Measurements from ENCODE around the gene CACNA1C.
A peak's percentile ranks its signal among the peaks of the same experiment; 100 is the strongest.

The CACNA1C gene

GRCh38 chr12:2142068-2142467 is 89.3 kb downstream of the CACNA1C start:
- DNase-seq: no peak

DNA sequence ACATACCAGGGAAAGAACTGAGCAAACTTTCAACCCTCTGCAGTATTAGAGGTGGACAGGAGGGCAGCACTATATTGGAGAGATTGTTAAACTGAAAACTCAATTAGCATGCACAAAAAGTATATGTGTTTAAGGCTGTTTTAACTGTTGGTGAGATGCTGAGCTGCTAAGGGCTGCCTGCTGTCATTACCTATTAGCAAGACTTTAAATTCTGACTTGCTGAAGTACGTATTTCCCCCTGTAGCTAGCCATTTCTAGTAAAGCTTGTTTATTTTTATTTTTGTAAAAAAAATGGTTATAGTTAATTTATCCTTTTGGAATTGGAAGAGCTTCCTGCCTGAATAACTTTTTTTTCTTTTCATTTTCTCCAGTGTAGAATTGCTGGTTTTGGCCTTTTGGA is 92.2 kb downstream of the CACNA1C start:
- no peak for DNase-seq

DNA sequence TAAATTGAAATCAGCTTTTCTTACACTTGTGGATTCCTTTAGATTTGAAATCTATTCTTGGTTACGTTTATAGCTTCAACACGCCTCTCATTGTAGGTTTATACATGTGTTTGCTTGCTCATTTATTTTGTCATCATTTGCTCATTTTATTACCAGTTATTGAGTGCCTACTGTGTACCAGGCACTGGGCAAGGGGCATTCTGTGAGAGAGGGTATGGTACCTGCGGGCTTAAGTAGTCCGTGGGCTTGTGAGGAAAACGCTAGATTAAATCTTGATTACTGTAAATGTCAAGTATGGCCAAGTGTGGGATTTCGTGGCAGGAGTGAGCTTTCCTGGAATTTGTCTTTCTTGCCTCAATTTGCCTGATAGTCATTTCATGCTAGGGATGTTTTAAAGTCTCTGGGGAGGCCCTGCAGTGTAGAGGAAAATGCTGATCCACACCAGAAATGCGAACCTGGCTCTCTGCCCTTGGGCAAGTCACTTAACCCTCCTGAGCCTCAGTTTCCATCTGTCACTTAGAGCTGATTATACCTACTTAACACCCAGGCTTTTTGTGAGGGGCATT is 92.7 kb downstream of the CACNA1C start:
- no peak for DNase-seq

GRCh38 chr12:2147335-2147734 is 94.5 kb downstream of the CACNA1C start:
- DNase-seq: no peak

DNA sequence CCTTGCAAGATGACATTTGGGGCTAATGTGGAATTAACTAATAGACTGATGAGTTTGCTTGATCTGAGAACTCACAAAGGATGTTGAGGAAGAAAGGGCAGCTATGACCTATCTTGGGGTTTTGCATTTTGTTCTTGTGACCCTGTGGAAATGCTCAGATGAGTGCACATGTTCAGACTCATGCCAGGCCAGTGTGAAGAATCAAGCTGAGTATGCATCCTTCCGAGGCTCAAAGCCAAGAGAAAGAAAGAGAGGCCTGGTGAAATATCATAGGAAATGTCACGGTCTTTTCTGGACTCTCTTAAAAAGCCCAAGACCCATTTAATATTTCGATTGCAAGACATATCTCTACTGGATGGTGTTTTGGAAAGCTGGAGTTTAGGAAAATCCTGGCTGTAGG is 96.3 kb downstream of the CACNA1C start:
- no peak for DNase-seq

GRCh38 chr12:2150833-2151232 is 98.0 kb downstream of the CACNA1C start:
- no peak for DNase-seq

GRCh38 chr12:2151391-2151790 is 98.6 kb downstream of the CACNA1C start:
- no peak for DNase-seq

DNA sequence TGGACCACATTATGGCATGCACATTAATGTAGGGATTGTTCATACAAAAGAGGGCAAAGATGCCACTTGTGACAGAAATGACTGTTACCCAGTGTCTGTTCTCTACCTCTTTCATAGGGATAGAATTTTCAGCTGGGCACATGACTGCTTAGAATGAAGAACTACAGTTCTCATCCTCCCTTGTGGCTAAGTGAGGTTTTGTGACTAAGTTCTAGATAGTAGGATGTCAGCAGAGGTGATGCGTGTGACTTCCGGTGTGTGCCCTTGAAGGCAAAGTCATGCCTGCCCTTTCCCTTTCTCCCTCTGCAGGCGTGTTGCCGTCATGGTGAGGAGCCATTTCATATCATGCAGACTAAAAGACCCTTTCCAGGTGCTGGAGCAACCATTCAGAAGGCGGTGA is 99.3 kb downstream of the CACNA1C start:
- no peak for DNase-seq

- DNase-seq: no peak
Measured at GRCh38 chr12:2154050-2154449, 101.3 kb downstream of the CACNA1C start.

GRCh38 chr12:2154521-2154920 is 101.7 kb downstream of the CACNA1C start:
- no peak for DNase-seq

DNA sequence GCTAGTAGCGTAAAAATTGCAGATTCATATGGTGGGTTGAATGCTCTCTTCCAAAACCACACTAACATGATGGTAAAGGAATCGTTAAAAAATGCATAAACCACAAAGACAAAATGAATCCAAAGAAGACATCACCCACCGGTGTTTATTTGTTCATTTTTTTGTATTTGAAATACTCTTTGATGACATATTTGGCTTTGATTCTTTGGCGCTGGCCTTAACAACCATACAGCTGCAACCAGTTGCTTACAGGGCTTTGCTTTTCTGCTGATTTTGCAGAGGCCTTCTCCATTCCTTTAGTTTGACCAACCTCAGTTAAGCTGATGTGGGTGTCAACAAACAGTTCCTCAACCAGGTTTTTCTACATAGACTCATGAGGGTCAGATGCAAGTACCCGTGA is 103.5 kb downstream of the CACNA1C start:
- no peak for DNase-seq

GRCh38 chr12:2160043-2160442 is 107.3 kb downstream of the CACNA1C start:
- DNase-seq: peak; percentile 95

- DNase-seq: peak; percentile 38
Measured at GRCh38 chr12:2161473-2161872, 108.7 kb downstream of the CACNA1C start.

DNA sequence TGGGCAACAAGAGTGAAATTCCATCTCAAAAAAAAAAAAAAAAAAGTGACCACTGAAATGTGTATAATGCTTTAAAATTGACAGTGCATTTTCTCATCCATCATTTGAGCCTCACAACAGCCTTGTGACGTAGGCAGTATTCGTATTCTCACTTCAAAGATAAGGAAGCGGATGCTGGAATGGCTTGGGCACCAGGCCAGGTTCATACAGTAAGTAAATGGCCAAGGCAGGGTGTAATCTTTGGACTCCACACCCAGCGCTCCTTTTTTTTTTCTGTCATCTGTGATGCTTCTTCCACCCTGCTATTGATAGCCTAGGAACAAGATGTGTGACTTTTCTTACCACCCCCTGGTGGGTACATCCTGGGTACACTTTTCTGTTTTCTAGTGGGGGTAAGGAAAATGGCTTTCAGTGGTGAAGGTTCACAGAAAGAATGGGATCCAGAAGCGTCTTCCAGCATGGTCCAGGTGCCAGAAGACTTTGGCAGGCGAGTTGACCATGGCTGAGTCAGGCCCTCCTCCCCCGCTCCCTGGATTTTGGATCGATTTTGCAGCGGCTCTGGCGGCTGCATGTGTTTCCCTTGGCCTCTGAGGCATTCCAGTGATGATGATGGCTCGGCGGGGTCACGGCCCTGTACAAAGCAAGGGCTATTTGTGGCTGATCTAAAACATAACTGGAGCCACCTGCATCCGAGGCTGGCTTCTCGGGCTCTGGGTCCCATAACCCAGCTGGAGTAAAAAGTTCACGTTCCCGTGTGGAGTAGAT is 110.6 kb downstream of the CACNA1C start:
- no peak for DNase-seq

- no peak for DNase-seq
Measured at GRCh38 chr12:2165021-2165420, 112.2 kb downstream of the CACNA1C start.

GRCh38 chr12:2165927-2166326 is 113.1 kb downstream of the CACNA1C start:
- DNase-seq: no peak

- no peak for DNase-seq
Measured at GRCh38 chr12:2166696-2167095, 113.9 kb downstream of the CACNA1C start.

DNA sequence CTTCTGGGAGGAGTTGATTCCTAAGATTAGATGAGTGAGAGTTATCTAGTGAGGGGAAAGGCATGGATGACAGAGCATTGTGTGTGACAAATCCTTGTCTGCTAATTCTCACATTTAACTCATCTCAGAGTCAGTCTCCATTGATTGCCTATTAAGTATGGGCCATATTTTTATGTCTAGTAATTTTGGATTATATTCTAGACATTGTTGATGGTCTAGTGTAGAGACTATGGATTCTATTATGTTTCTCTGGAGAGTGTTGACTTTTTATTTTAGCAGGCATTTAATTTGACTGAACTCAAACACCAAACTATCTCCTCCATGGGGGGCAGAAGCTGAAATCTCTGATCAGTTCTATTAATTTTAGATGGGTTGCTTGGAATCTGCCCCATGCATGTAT is 114.4 kb downstream of the CACNA1C start:
- no peak for DNase-seq

DNA sequence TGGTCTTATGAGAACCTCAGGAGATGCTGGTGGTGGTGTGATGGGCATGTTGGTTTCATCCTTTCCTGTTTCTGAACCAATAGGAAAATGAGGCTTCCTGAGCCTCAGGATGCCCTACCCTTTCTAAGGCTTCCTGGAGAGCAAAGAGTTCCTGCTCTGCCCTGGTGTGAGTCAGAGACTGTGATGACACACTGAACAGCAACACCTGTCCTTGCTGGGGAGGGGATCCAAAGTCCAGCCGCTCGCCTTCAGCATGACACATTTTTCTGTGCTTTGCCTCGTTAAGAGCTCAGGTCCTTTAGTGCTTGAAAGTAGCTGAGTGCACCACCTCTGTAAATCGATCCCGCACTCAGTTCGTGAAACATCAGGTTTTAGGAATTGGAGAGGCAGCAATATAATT is 116.0 kb downstream of the CACNA1C start:
- no peak for DNase-seq

DNA sequence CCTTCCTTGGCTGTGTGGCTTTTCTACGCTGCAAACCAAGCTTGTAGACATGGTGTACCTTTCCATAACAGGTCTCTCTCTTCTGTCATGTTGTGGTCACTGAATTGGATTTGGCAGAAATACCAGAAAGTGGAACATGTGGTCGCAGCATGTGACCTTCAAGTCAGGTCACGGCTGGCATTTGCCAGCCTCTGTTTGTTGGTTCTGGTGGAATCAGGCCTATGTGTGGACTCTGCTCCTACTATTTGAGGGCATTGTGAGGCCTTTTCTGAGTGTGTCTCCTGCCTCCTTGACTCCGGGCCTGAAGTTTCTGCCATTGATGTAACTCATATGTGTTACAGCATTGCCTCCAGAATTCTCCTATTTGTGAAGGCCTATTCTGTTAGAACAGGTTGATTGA is 116.7 kb downstream of the CACNA1C start:
- no peak for DNase-seq

DNA sequence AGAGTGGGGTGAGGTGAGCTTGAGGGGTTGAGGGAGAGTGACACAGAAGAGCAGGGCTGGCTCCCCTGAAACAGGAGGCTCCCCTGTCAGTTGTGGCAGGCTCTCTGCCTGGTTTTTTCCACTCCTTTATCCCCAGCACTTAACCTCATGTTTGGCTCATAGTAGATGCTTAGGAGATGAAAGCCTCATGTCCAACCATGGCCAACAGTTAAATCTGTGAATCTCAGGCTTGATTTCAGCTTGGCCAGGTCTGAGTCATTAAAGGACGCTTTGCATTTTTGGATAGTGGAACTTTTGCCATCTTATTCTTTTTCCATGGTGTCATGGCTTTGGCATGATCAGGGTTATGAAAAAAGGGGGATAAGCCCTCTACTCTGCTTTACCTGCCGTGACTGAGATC is 117.2 kb downstream of the CACNA1C start:
- DNase-seq: no peak

- DNase-seq: no peak
Measured at GRCh38 chr12:2170376-2170775, 117.6 kb downstream of the CACNA1C start.

GRCh38 chr12:2171672-2172426 is 119.1 kb downstream of the CACNA1C start:
- no peak for DNase-seq
